Retina (tissue), 1 donor: Measurements from ENCODE around the gene POGK.

Experiments
- DNase-seq: peaks from one replicate; pipeline ENCODE4 v3.0.0-alpha.2; 2016

Gene POGK

DNA sequence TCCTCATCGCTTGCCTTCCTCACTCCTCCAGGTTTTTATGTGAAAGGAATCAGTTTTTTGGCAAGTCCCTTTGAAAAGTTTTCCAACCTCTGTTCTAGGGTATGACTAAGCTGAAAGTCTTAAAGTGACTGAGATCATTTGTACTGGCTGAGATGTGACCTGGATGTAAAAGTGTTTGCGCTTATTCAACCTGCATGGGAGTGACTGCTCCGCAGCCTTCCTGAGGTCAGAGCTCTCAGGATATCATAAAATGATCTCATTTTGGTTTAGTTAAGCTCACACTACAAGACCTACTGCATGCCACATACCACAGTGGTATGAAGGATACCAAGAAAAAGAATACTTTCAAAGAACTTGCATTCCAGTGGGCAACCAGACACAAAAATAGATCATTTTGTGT is 66.6 kb downstream of the POGK start:
- DNase-seq, result no peak
